ENCODE data around the gene CASR. TPM values are rescaled to one million over a fixed set of nuclear protein-coding genes. Genes with fewer than 3 reads are reported as not detected.
A peak's percentile ranks its signal among the peaks of the same experiment; 100 is the strongest.

Gene CASR
- total and polyA plus RNA-seq, 2 donors from 2014 or later: 14.8 to 72.8 TPM

GRCh38 chr3:122299872-122300460 lies 116.5 kb downstream of the CASR start:
- peak; percentile 39 for TF ChIP-seq CTCF (IDR thresholded peaks at IDR 0.05; ENCODE audit: borderline replicate concordance, extremely low read depth, insufficient read depth)
- no peaks in the 10 kb centered on the region for H3K9me3 ChIP-seq (ENCODE audit: control insufficient read depth in 2 of 3, insufficient read depth in 1 of 3, low read length in 3 of 3)
- peaks cover 0 to 18% (median 12%) of the 10 kb centered on the region in 3 donors for H3K4me1 ChIP-seq (ENCODE audit: control insufficient read depth in 2 of 3, insufficient read depth in 2 of 3, low read depth in 1 of 3, low read length in 3 of 3)
- H3K27me3 ChIP-seq (ENCODE audit: control insufficient read depth, insufficient read depth, low read length): no peaks in the 10 kb centered on the region
- FAIRE-seq: peak; percentile 98
- no peak overlapping the region for H3K4me3 ChIP-seq (ENCODE audit: low read length in 3 of 3)
- no peak overlapping the region for H3K9ac ChIP-seq (ENCODE audit: low read length in 3 of 3)
- no peak overlapping the region for H3K27ac ChIP-seq (ENCODE audit: low read depth in 2 of 2, low read length in 2 of 2)
- H3K36me3 ChIP-seq (ENCODE audit: control insufficient read depth in 2 of 3, insufficient read depth in 3 of 3, low read length in 3 of 3): no peaks in the 10 kb centered on the region
- intact Hi-C loops (cut with DNase I): no loop called here
- no peak for DNase-seq

- intact Hi-C loops (cut with DNase I): no loop called here
- Histone ChIP-seq H3K27me3 (ENCODE audit: control insufficient read depth, insufficient read depth, low read length) (no peaks in the 10 kb centered on the region), H3K4me1 (ENCODE audit: control insufficient read depth in 2 of 3, insufficient read depth in 2 of 3, low read depth in 1 of 3, low read length in 3 of 3) (peaks cover 0 to 15% (median 2%) of the 10 kb centered on the region in 3 donors), H3K36me3 (ENCODE audit: control insufficient read depth in 2 of 3, insufficient read depth in 3 of 3, low read length in 3 of 3) (no peaks in the 10 kb centered on the region), H3K9ac (ENCODE audit: low read length in 3 of 3) (no peak overlapping the region), H3K4me3 (ENCODE audit: low read length in 3 of 3) (no peak overlapping the region), H3K27ac (ENCODE audit: low read depth in 2 of 2, low read length in 2 of 2) (no peak overlapping the region), H3K9me3 (ENCODE audit: control insufficient read depth in 2 of 3, insufficient read depth in 1 of 3, low read length in 3 of 3) (no peaks in the 10 kb centered on the region)
- FAIRE-seq (no peak), DNase-seq (no peak)
- no peak for TF ChIP-seq CTCF (IDR thresholded peaks at IDR 0.05; ENCODE audit: borderline replicate concordance, extremely low read depth, insufficient read depth)
These were observed 117.6 kb downstream of the CASR start for GRCh38 chr3:122301063-122301462.

GRCh38 chr3:122305818-122306621 lies 122.6 kb downstream of the CASR start:
- peak overlapping the region; percentile 70 to 74 for H3K27ac ChIP-seq (ENCODE audit: low read depth in 2 of 2, low read length in 2 of 2)
- H3K9ac ChIP-seq (ENCODE audit: low read length in 3 of 3): peak overlapping the region in 1 of 3 donors; percentile 9
- no peaks in the 10 kb centered on the region for H3K27me3 ChIP-seq (ENCODE audit: control insufficient read depth, insufficient read depth, low read length)
- no peaks in the 10 kb centered on the region for H3K36me3 ChIP-seq (ENCODE audit: control insufficient read depth in 2 of 3, insufficient read depth in 3 of 3, low read length in 3 of 3)
- peak overlapping the region in 2 of 3 donors; percentile 14 to 33 for H3K4me3 ChIP-seq (ENCODE audit: low read length in 3 of 3)
- DNase-seq (peak in 3 of 5 donors; percentile 14 to 42 (median 34)), FAIRE-seq (no peak)
- H3K4me1 ChIP-seq (ENCODE audit: control insufficient read depth in 2 of 3, insufficient read depth in 2 of 3, low read depth in 1 of 3, low read length in 3 of 3): peaks cover 0 to 25% (median 0%) of the 10 kb centered on the region in 3 donors
- peak; percentile 31 for TF ChIP-seq CTCF (IDR thresholded peaks at IDR 0.05; ENCODE audit: borderline replicate concordance, extremely low read depth, insufficient read depth)
- H3K9me3 ChIP-seq (ENCODE audit: control insufficient read depth in 2 of 3, insufficient read depth in 1 of 3, low read length in 3 of 3): no peaks in the 10 kb centered on the region
- intact Hi-C loops (cut with DNase I): no loop called here
